EH (cell line): ENCODE measurements around the gene DDAH1.
"Not testable (repeated sequence)": the region's sequence is repeated elsewhere in the genome, so short reads cannot be mapped to it uniquely, and the experiment has no call there.

Experiments used
- DNase-seq: peaks from one replicate; pipeline ENCODE4 v3.0.0-alpha.2; 2015; ENCODE audit warnings: low read depth

The DDAH1 gene

GRCh38 chr1:85470130-85470529 is 5.2 kb upstream of the DDAH1 start:
- not testable (repeated sequence) for DNase-seq

- peak; percentile 37 for DNase-seq
Observed at GRCh38 chr1:85467929-85468540, 3.1 kb upstream of the DDAH1 start.

- no peak for DNase-seq
Observed at GRCh38 chr1:85467036-85467435, 2.1 kb upstream of the DDAH1 start.

GRCh38 chr1:85465786-85466134 is 801 bp upstream of the DDAH1 start:
- DNase-seq: peak; percentile 65

- DNase-seq: peak; percentile 79
Observed at GRCh38 chr1:85464497-85465098, 361 bp downstream of the DDAH1 start.

- peak; percentile 53 for DNase-seq
Observed at GRCh38 chr1:85463731-85464496, 1.0 kb downstream of the DDAH1 start.

- no peak for DNase-seq
Observed at GRCh38 chr1:85462931-85463649, 1.9 kb downstream of the DDAH1 start.

GRCh38 chr1:85461216-85461918 is 3.6 kb downstream of the DDAH1 start:
- DNase-seq: peak; percentile 58

- no peak for DNase-seq
Observed at GRCh38 chr1:85460555-85461088, 4.3 kb downstream of the DDAH1 start.

GRCh38 chr1:85459290-85459689 is 5.7 kb downstream of the DDAH1 start:
- DNase-seq: no peak

- no peak for DNase-seq
Observed at GRCh38 chr1:85454214-85454613, 10.7 kb downstream of the DDAH1 start.

GRCh38 chr1:85453640-85454194 is 11.2 kb downstream of the DDAH1 start:
- DNase-seq: no peak

- DNase-seq: no peak
Observed at GRCh38 chr1:85452948-85453347, 12.0 kb downstream of the DDAH1 start.

- no peak for DNase-seq
Observed at GRCh38 chr1:85451236-85451830, 13.6 kb downstream of the DDAH1 start.

GRCh38 chr1:85450832-85451231 is 14.1 kb downstream of the DDAH1 start:
- DNase-seq: no peak

GRCh38 chr1:85449356-85449755 is 15.6 kb downstream of the DDAH1 start:
- no peak for DNase-seq

- peak; percentile 75 for DNase-seq
Observed at GRCh38 chr1:85448358-85448757, 16.6 kb downstream of the DDAH1 start.

- DNase-seq: peak; percentile 36
Observed at GRCh38 chr1:85447006-85447943, 17.7 kb downstream of the DDAH1 start.

- DNase-seq: peak; percentile 38
Observed at GRCh38 chr1:85445906-85446305, 19.1 kb downstream of the DDAH1 start.

GRCh38 chr1:85444381-85444780 is 20.6 kb downstream of the DDAH1 start:
- no peak for DNase-seq
